Spleen (tissue), 11 donors: ENCODE results near the gene ALOXE3. TPM values are rescaled to one million over a fixed set of nuclear protein-coding genes. Genes with fewer than 3 reads are reported as not detected.
A peak's percentile ranks its signal among the peaks of the same experiment; 100 is the strongest.

ENCODE experiments used
- DNase-seq: peaks from one replicate; pipeline ENCODE4 v3.0.0-alpha.2; 2020
- H3K27ac ChIP-seq, 8 donors: fragments of 200-600 bp; sonication (generic) in 7 of 8; 1 replicate in 4 of 8; 2 replicates in 4 of 8; pipeline versions ENCODE4 v1.5.0 to v1.8.0; 2016 to 2021; ENCODE audit warnings: inconsistent platforms in 4 of 8, mild to moderate bottlenecking in 4 of 8, moderate library complexity in 1 of 8
- H3K27me3 ChIP-seq, 7 donors: fragments of 200-600 bp; sonication (generic) in 6 of 7; replicated peaks in 1 of 7; 1 replicate in 4 of 7; 2 replicates in 3 of 7; pipeline versions ENCODE4 v1.5.0 to v1.8.0; 2016 to 2021; ENCODE audit warnings: inconsistent platforms in 3 of 7, mild to moderate bottlenecking in 1 of 7
- H3K36me3 ChIP-seq, 6 donors: fragments of 200-600 bp; sonication (generic) in 5 of 6; 1 replicate in 4 of 6; 2 replicates in 2 of 6; pipeline versions ENCODE4 v1.5.0 to v1.8.0; 2016 to 2021; ENCODE audit warnings: inconsistent platforms in 2 of 6
- H3K4me1 ChIP-seq, 6 donors: fragments of 200-600 bp; sonication (generic) in 5 of 6; 1 replicate in 3 of 6; 2 replicates in 3 of 6; pipeline versions ENCODE4 v1.5.0 to v1.8.0; 2016 to 2021; ENCODE audit warnings: inconsistent platforms in 3 of 6
- H3K4me3 ChIP-seq, 8 donors: fragments of 200-600 bp; sonication (generic) in 7 of 8; 1 replicate in 4 of 8; 2 replicates in 4 of 8; pipeline versions ENCODE4 v1.5.0 to v1.8.0; 2016 to 2021; ENCODE audit warnings: inconsistent platforms in 4 of 8, mild to moderate bottlenecking in 4 of 8, moderate library complexity in 2 of 8
- H3K9me3 ChIP-seq, 8 donors: fragments of 200-600 bp; sonication (generic) in 7 of 8; 1 replicate in 4 of 8; 2 replicates in 4 of 8; pipeline versions ENCODE4 v1.5.0 to v1.8.0; 2016 to 2021; ENCODE audit warnings: inconsistent platforms in 4 of 8
- CTCF ChIP-seq, 11 experiments: fragments of 200-600 bp in 7 of 11; fragments of 450-650 bp in 4 of 11; sonication (generic) in 4 of 11; IDR thresholded peaks in 8 of 11; conservative IDR thresholded peaks in 3 of 11; 1 replicate in 7 of 11; 2 replicates in 4 of 11; pipeline versions ENCODE4 v1.4.0 to v1.8.0; 2016 to 2021; ENCODE audit warnings: antibody characterized with exemption in 11 of 11, inconsistent platforms in 4 of 11, mild to moderate bottlenecking in 1 of 11
- POLR2A ChIP-seq, 3 donors: fragments of 450-650 bp; IDR thresholded peaks; one replicate each; pipeline ENCODE4 v1.5.1; 2017; ENCODE audit warnings: antibody characterized with exemption in 3 of 3, mild to moderate bottlenecking in 1 of 3
- POLR2AphosphoS5 ChIP-seq, 3 donors: sonication (generic); formaldehyde crosslinking; IDR thresholded peaks; one replicate each; pipeline ENCODE4 v1.5.1; 2017; ENCODE audit warnings: antibody characterized with exemption in 3 of 3
- WGBS, 5 donors: extraction: QIAGEN DNeasy Blood & Tissue Kit in 3 of 5; methylation state at CpG; one replicate each; pipeline versions ENCODE4 v1.1.5 to v1.1.7; 2013 to 2018; 5-methylcytosine and 5-hydroxymethylcytosine counted together
- intact Hi-C: fragments of 100-400 bp; cut with DNase I; formaldehyde crosslinking; loops from one replicate; pipeline ENCODE4 v1.15.0; 2023; ENCODE audit warnings: low total_unique reads
- polyA plus RNA-seq, 3 donors: library from polyadenylated mRNA; stranded (reverse); fragments of 200-250 nt; gene quantifications; one replicate each; pipeline ENCODE4 v1.2.1, GENCODE V29; 2013
- total RNA-seq, 7 donors: library from RNA; depleted of rRNA in 3 of 7; stranded (reverse); fragments of >200 nt in 3 of 7; fragmentation: NEBNext Ultra II Directional in 4 of 7; extraction: Animal tissue kit (Norgen Biotek cat#: 25700) in 4 of 7; gene quantifications; one replicate each; pipeline versions ENCODE4 v1.1.0 to v1.2.1, GENCODE V29; 2016 to 2021
- donor health status: healthy with polysubstance abuse.
- donor health status: DM: no; HTN: no; CAD: no; lungs with moderate emphysema.
- donor health status: DM: no; HTN: no; CAD: no.
- donor health status: Bipolar disorder and iron deficiency.
- donor health status: healthy.
- donor health status: DM: no; HTN: no; CAD: no.
- donor health status: DM: yes; HTN: yes; CAD: no.

ALOXE3 gene
- total and polyA plus RNA-seq, 10 donors, result 0.03 TPM; not detected in 9

GRCh38 chr17:8145811-8146210 is 27.5 kb upstream of the ALOXE3 start:
- intact Hi-C loops, result no loop called here
- peaks cover 8 to 44% (median 15%) of the 10 kb centered on the region in 6 donors for H3K4me1 ChIP-seq
- 93 to 96% (median 93%) methylated on average over 11 to 12 of the region's 12 CpGs for WGBS, 5 donors
- no peaks in the 10 kb centered on the region for H3K27me3 ChIP-seq
- no peak for DNase-seq
- H3K27ac ChIP-seq, result peak overlapping the region in 2 of 8 donors; percentile 4 to 16
- peak in 2 of 3 donors; percentile 39 to 56 for TF ChIP-seq POLR2AphosphoS5 (IDR thresholded peaks at IDR 0.05)
- no peak for TF ChIP-seq CTCF (IDR thresholded peaks at IDR 0.05 in 8 of 11, conservative IDR thresholded peaks at IDR 0.05 in 3 of 11)
- H3K9me3 ChIP-seq, result no peaks in the 10 kb centered on the region
- H3K4me3 ChIP-seq, result no peak overlapping the region
- H3K36me3 ChIP-seq, result peaks cover 16 to 100% (median 96%) of the 10 kb centered on the region in 6 donors

GRCh38 chr17:8144401-8145231 is 26.3 kb upstream of the ALOXE3 start:
- Histone ChIP-seq H3K4me1 (peaks cover under 1 to 44% (median 9%) of the 10 kb centered on the region in 6 donors), H3K9me3 (no peaks in the 10 kb centered on the region), H3K27me3 (no peaks in the 10 kb centered on the region), H3K36me3 (peaks cover 15 to 100% (median 99%) of the 10 kb centered on the region in 6 donors), H3K4me3 (no peak overlapping the region), H3K27ac (no peak overlapping the region)
- no peak for DNase-seq
- intact Hi-C loops, result no loop called here
- WGBS, 5 donors, result 87 to 94% (median 94%) methylated on average over 9 to 15 of the region's 15 CpGs
- no peak for TF ChIP-seq CTCF (IDR thresholded peaks at IDR 0.05 in 8 of 11, conservative IDR thresholded peaks at IDR 0.05 in 3 of 11)
- peak; percentile 3 to 75 (median 39) for TF ChIP-seq POLR2AphosphoS5 (IDR thresholded peaks at IDR 0.05)
- TF ChIP-seq POLR2A (IDR thresholded peaks at IDR 0.05), result no peak

GRCh38 chr17:8143581-8144400 is 25.5 kb upstream of the ALOXE3 start:
- Histone ChIP-seq H3K4me3 (no peak overlapping the region), H3K9me3 (no peaks in the 10 kb centered on the region), H3K4me1 (peaks cover 7 to 48% (median 14%) of the 10 kb centered on the region in 6 donors), H3K36me3 (peaks cover 10 to 96% (median 93%) of the 10 kb centered on the region in 6 donors), H3K27ac (no peak overlapping the region), H3K27me3 (no peaks in the 10 kb centered on the region)
- no peak for TF ChIP-seq CTCF (IDR thresholded peaks at IDR 0.05 in 8 of 11, conservative IDR thresholded peaks at IDR 0.05 in 3 of 11)
- TF ChIP-seq POLR2AphosphoS5 (IDR thresholded peaks at IDR 0.05), result peak; percentile 52 to 66 (median 57)
- intact Hi-C loops, result no loop called here
- 93 to 96% (median 95%) methylated on average over 22 of the region's 22 CpGs for WGBS, 5 donors
- DNase-seq, result no peak
